Testis (tissue), 2 donors: Measurements from ENCODE around the gene RGS3.

ENCODE experiments used
- CTCF ChIP-seq, 3 experiments: fragments of 450-650 bp in 2 of 3; fragments of 200-600 bp in 1 of 3; sonication (generic) in 1 of 3; IDR thresholded peaks; one replicate each; pipeline ENCODE4 v1.5.1; 2016 to 2019; ENCODE audit warnings: antibody characterized with exemption in 3 of 3, mild to moderate bottlenecking in 2 of 3, moderate library complexity in 1 of 3
- POLR2A ChIP-seq: fragments of 450-650 bp; IDR thresholded peaks from one replicate; pipeline ENCODE4 v1.6.1; 2017; ENCODE audit warnings: antibody characterized with exemption, mild to moderate bottlenecking, moderate library complexity

GRCh38 chr9:113449376-113449775, 14.2 kb upstream of the RGS3 start:
- TF ChIP-seq CTCF (IDR thresholded peaks at IDR 0.05): no peak
- TF ChIP-seq POLR2A: no peak
